Panc1 (cell line): ENCODE data around the gene PIK3R6. TPM values are rescaled to one million over a fixed set of nuclear protein-coding genes. Genes with fewer than 3 reads are reported as not detected.

Experiments
- ATAC-seq: fragments of 200-7000 bp; cut with Tn5 transposase; 2 replicates; pipeline ENCODE4 v1.9.1; 2020; ENCODE audit warnings: mild to moderate bottlenecking, moderate library complexity
- BruUV-seq: library from RNA; stranded (reverse); fragments of 400-500 nt; replicated peaks from 2 replicates; lab custom pipeline; 2021; lab: Mats Ljungman, UMichigan
- CTCF ChIA-PET: fragments of 300-600 bp; sonication (Branson Sonifier 250); formaldehyde crosslinking; loops from one replicate; lab custom pipeline; 2022; ENCODE audit warnings: antibody characterized with exemption; lab: Charles Lee
- POLR2A ChIA-PET: fragments of 300-600 bp; sonication (Branson Sonifier 250); formaldehyde crosslinking; loops from one replicate; lab custom pipeline; 2022; ENCODE audit warnings: antibody characterized with exemption; lab: Charles Lee
- DNase-seq: peaks from one replicate; pipeline ENCODE4 v3.0.0-alpha.2; 2010; ENCODE audit warnings: low read depth, low spot score
- H3K27ac ChIP-seq: 2 replicates; pipeline ENCODE4 v1.5.1; 2011; ENCODE audit warnings: mild to moderate bottlenecking, low read length, inconsistent platforms
- H3K27me3 ChIP-seq: fragments of 200-500 bp; sonication (Bioruptor generic); 2 replicates; pipeline ENCODE4 v1.6.0; 2014; ENCODE audit warnings: low read length, inconsistent platforms; ENCODE audit not compliant: control insufficient read depth, insufficient read depth
- H3K36me3 ChIP-seq: fragments of 200-500 bp; sonication (Bioruptor generic); 2 replicates; pipeline ENCODE4 v1.5.1; 2014; ENCODE audit warnings: inconsistent platforms, mild to moderate bottlenecking, low read length, moderate library complexity; ENCODE audit not compliant: control insufficient read depth, insufficient read depth
- H3K4me1 ChIP-seq: 2 replicates; pipeline ENCODE4 v1.5.1; 2011; ENCODE audit warnings: inconsistent platforms, mild to moderate bottlenecking, low read length, moderate library complexity; ENCODE audit not compliant: control insufficient read depth, insufficient read depth
- H3K4me3 ChIP-seq, 2 experiments: 2 replicates each; pipeline ENCODE4 v1.5.1; 2011 to 2012; ENCODE audit warnings: low read depth in 2 of 2, low read length in 2 of 2, mild to moderate bottlenecking in 2 of 2, inconsistent platforms in 1 of 2, moderate library complexity in 1 of 2
- H3K9me3 ChIP-seq: fragments of 200-500 bp; sonication (Bioruptor generic); 2 replicates; pipeline ENCODE4 v1.5.1; 2014; ENCODE audit warnings: low read depth, mild to moderate bottlenecking, inconsistent platforms, low read length, moderate library complexity; ENCODE audit not compliant: control insufficient read depth, insufficient read depth
- POLR2AphosphoS5 ChIP-seq: IDR thresholded peaks from 2 replicates; pipeline ENCODE4 v1.6.1; 2012; ENCODE audit warnings: mild to moderate bottlenecking, low read depth, low read length, moderate library complexity
- SIN3A ChIP-seq: IDR thresholded peaks from 2 replicates; pipeline ENCODE4 v1.6.1; 2012; ENCODE audit warnings: low read depth, mild to moderate bottlenecking, low read length, moderate library complexity, borderline replicate concordance; ENCODE audit not compliant: insufficient read depth
- TCF7L2 ChIP-seq: IDR thresholded peaks from 2 replicates; pipeline ENCODE4 v1.6.1; 2011; ENCODE audit warnings: mild to moderate bottlenecking, low read depth, low read length, inconsistent platforms
- in situ Hi-C: cut with HindIII; loops from 2 replicates; pipeline ENCODE4 v1.10.0; 2016; ENCODE audit warnings: low sequenced_read_pairs, low pct_unique_long_range_greater_than_20kb
- intact Hi-C: fragments of 100-400 bp; cut with micrococcal nuclease; formaldehyde crosslinking; loops from one replicate; pipeline ENCODE4 v1.10.0; 2022; ENCODE audit not compliant: unreplicated experiment
- total RNA-seq: library from RNA; stranded (reverse); gene quantifications from one replicate; pipeline ENCODE4 v1.2.1, GENCODE V29; 2021; ENCODE audit not compliant: unreplicated experiment
- TF ChIP-seq, protein P1 (sequence below), 2 experiments: IDR thresholded peaks; 2 replicates each; pipeline ENCODE4 v1.6.1; 2011 to 2012; ENCODE audit warnings: low read depth in 2 of 2, control low read depth in 1 of 2, low read length in 1 of 2, mild to moderate bottlenecking in 1 of 2, moderate library complexity in 1 of 2; ENCODE audit not compliant: insufficient read depth in 1 of 2
- TF ChIP-seq, protein P2 (sequence below): fragments of 450-650 bp; IDR thresholded peaks from 2 replicates; pipeline ENCODE4 v1.5.1; 2017; ENCODE audit warnings: mild to moderate bottlenecking

Gene PIK3R6
- total RNA-seq, 1 experiment from 2014 or later = not detected

DNA sequence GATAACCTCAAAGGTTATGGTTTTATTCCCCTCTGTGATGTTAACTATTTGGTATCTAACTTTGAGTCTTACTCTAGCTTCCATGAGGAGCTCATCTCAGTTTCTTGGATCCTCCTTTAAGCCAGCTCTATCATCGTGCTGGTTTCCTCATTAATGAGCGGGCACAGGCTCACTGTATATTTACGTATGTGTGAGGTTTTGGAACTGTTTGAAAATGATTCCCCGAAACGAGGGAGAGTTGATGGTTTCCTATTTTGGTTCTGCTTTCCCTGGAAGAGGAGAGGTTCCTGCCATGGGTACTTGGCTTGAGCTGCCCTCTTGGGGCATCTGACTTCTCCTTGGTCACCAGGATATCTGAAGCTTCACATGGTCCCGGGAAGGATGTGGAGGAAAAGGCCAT is 32.7 kb upstream of the PIK3R6 start:
- intact Hi-C loops (no loop called here), in situ Hi-C loops (no loop called here)
- POLR2A ChIA-PET = no interaction called here
- H3K27me3 ChIP-seq = peaks cover 2% of the 10 kb centered on the region
- CTCF ChIA-PET = no interaction called here
- no TSS peak for BruUV-seq
- no peaks in the 10 kb centered on the region for H3K4me1 ChIP-seq
- TF ChIP-seq, protein P1, sequence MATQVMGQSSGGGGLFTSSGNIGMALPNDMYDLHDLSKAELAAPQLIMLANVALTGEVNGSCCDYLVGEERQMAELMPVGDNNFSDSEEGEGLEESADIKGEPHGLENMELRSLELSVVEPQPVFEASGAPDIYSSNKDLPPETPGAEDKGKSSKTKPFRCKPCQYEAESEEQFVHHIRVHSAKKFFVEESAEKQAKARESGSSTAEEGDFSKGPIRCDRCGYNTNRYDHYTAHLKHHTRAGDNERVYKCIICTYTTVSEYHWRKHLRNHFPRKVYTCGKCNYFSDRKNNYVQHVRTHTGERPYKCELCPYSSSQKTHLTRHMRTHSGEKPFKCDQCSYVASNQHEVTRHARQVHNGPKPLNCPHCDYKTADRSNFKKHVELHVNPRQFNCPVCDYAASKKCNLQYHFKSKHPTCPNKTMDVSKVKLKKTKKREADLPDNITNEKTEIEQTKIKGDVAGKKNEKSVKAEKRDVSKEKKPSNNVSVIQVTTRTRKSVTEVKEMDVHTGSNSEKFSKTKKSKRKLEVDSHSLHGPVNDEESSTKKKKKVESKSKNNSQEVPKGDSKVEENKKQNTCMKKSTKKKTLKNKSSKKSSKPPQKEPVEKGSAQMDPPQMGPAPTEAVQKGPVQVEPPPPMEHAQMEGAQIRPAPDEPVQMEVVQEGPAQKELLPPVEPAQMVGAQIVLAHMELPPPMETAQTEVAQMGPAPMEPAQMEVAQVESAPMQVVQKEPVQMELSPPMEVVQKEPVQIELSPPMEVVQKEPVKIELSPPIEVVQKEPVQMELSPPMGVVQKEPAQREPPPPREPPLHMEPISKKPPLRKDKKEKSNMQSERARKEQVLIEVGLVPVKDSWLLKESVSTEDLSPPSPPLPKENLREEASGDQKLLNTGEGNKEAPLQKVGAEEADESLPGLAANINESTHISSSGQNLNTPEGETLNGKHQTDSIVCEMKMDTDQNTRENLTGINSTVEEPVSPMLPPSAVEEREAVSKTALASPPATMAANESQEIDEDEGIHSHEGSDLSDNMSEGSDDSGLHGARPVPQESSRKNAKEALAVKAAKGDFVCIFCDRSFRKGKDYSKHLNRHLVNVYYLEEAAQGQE (IDR thresholded peaks at IDR 0.05; ENCODE audit: insufficient read depth in 1 of 2, low read depth in 2 of 2, low read length in 1 of 2) = no peak
- TF ChIP-seq POLR2AphosphoS5 (no peak), SIN3A (no peak), TCF7L2 (no peak)
- TF ChIP-seq, protein P2, sequence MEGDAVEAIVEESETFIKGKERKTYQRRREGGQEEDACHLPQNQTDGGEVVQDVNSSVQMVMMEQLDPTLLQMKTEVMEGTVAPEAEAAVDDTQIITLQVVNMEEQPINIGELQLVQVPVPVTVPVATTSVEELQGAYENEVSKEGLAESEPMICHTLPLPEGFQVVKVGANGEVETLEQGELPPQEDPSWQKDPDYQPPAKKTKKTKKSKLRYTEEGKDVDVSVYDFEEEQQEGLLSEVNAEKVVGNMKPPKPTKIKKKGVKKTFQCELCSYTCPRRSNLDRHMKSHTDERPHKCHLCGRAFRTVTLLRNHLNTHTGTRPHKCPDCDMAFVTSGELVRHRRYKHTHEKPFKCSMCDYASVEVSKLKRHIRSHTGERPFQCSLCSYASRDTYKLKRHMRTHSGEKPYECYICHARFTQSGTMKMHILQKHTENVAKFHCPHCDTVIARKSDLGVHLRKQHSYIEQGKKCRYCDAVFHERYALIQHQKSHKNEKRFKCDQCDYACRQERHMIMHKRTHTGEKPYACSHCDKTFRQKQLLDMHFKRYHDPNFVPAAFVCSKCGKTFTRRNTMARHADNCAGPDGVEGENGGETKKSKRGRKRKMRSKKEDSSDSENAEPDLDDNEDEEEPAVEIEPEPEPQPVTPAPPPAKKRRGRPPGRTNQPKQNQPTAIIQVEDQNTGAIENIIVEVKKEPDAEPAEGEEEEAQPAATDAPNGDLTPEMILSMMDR = no peak
- DNase-seq (no peak), ATAC-seq (no peak)
- H3K27ac ChIP-seq = no peak overlapping the region
- H3K4me3 ChIP-seq = no peak overlapping the region
- H3K9me3 ChIP-seq = no peaks in the 10 kb centered on the region
- no peaks in the 10 kb centered on the region for H3K36me3 ChIP-seq

DNA sequence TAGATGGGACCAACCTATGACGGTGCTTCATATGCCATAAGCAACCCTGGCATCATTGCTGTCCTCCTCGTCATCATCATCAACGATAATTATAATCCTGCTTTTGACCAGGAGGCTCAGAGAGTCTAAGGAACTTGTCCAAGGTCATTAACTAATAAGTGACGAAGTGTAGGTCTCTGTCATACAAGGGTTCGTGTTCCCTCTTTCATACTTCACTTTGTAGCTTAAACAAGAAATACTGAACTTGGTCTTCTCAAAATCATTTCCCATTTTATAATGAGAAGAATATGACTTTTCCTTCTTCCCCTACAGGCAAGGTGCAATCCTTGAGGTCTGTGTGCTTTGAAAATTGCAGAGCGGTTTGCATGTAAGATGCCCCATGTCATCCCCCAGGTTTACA is 31.2 kb upstream of the PIK3R6 start:
- Histone ChIP-seq H3K4me1 (no peaks in the 10 kb centered on the region), H3K36me3 (no peaks in the 10 kb centered on the region), H3K27me3 (peaks cover 2% of the 10 kb centered on the region), H3K27ac (no peak overlapping the region), H3K4me3 (no peak overlapping the region), H3K9me3 (no peaks in the 10 kb centered on the region)
- intact Hi-C loops = no loop called here
- ChIA-PET POLR2A (no interaction called here), CTCF (no interaction called here)
- TF ChIP-seq SIN3A (no peak), TCF7L2 (no peak), POLR2AphosphoS5 (no peak)
- TF ChIP-seq, protein P1 (IDR thresholded peaks at IDR 0.05; ENCODE audit: insufficient read depth in 1 of 2, low read depth in 2 of 2, low read length in 1 of 2) = no peak
- TF ChIP-seq, protein P2 = no peak
- in situ Hi-C loops = no loop called here
- ATAC-seq = no peak
- no peak for DNase-seq
- BruUV-seq = no TSS peak
